Amygdala (tissue), 56 donors: ENCODE results near the gene USP20.

Source experiments
- DNase-seq, 56 donors: peaks; one replicate each; lab custom pipeline; 2025; lab: John Stamatoyannopoulos, UW

USP20 gene

DNA sequence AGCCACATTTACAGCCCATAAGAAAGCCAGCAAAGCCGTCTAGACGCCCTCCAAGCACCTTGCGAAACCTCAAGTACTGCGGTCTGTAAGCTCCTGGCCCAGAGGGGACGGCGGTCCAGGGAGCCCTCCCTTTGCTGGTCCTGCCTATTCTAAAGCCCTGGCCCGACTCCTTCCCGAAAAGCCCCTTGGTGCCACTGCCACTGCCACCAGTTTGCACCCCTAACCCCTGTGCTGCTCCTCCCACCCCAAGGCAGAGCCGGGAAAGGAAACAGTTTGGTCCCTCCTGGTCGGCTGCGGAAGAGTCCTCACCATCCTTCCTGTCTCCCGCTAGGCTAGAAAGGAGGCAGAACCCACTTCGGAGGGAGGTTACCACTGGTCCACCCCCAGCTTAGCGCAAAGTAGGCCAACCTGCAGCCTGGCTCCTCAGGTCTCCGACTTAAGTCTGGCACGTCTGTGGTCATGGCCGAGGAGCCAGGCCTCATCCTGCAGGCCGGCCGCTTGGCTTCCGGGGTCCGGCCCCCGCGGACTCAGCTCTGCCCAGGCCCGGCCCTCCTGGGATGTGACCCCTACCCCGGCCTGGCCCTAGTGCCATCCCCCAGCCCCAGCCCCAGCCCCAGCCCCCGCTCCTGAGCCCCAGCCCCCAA is 12.2 kb upstream of the USP20 start:
- DNase-seq = peak in 3 of 56 donors; percentile 18 to 27 (median 24)

GRCh38 chr9:129823542-129823934 is 11.7 kb upstream of the USP20 start:
- DNase-seq = peak in 1 of 56 donors; percentile 35

GRCh38 chr9:129823935-129824601 is 11.2 kb upstream of the USP20 start, which contains the start of gene TOR1A:
TOR1A (minus strand) TSS chr9:129824136; CDS start chr9:129824085, 51 bp downstream.
- peak; percentile 46 to 96 (median 88) for DNase-seq

DNA sequence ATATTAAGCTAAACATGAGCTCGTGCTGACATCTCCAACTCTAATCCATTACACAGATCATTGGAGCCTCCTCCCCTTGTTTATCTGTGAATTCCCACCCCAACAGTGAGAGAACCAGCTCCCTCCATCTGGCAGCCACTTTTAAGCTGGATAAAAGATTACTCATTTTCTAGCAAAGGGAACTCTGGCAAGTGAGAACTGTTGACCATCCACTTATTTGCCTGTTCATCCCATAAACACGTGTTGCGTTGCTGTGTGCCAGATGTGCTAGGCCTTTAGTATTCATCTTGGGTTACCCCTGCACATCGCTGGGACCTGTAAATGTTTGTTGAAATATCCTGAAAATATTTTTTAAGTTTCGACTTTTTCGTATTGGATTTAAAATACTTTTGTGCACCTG is 8.9 kb upstream of the USP20 start:
- DNase-seq = no peak

DNA sequence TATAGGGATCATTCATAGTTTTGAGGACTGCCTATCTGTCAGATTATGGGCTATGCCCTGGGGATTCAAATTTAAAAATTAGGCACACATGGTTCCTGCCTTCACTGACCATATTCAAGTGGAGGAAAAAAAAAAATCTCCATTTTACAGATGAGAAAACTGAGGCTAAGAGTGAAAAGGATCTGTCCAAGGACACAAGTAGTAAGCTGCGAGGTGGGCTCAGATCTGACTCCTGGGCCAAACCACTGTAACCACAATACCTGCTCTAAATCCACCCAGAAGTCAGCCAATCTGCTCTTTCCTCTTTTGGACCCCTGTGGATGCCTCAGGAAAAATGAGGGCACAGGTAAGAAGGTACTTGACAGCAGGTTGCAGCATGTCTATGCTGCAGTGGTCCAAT is 8.5 kb upstream of the USP20 start:
- no peak for DNase-seq

- no peak for DNase-seq
Measured at GRCh38 chr9:129828051-129828450, 7.2 kb upstream of the USP20 start.

DNA sequence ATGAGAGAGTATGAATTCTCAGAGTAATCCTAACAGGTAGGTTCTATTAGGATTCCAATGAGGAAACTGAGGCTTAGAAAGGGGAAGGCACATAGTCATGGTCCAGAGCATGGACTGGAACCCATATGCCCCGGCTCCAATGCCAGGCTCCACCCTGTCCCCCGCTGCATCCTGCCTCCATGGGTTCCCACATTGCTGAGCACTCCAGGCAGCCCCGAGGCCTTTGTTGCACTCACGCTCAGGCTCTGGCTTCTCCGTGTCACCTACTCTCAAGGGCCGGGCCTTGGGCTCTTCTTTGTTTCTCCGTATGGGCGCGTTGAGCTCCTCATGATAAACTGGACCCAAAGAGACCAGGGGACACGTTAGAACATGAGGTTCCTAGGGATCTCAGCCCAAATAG is 6.3 kb upstream of the USP20 start:
- no peak for DNase-seq

DNA sequence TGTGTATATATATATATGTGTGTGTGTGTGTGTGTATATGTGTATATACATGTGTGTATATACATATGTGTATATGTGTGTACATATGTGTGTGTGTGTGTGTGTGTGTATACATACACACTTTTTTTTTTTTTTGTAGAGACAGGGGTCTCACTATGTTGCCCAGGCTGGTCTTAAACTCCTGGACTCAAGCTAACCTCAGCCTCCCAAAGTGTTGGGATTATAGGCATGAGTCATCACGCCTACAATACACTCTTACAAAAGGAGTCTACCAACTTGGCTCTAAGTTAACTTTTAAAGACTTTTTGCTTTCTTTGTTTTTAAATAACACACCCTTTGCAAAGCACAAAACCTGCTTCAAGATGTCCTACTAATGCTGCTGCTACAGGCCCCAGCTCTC is 2.3 kb upstream of the USP20 start:
- DNase-seq = no peak

DNA sequence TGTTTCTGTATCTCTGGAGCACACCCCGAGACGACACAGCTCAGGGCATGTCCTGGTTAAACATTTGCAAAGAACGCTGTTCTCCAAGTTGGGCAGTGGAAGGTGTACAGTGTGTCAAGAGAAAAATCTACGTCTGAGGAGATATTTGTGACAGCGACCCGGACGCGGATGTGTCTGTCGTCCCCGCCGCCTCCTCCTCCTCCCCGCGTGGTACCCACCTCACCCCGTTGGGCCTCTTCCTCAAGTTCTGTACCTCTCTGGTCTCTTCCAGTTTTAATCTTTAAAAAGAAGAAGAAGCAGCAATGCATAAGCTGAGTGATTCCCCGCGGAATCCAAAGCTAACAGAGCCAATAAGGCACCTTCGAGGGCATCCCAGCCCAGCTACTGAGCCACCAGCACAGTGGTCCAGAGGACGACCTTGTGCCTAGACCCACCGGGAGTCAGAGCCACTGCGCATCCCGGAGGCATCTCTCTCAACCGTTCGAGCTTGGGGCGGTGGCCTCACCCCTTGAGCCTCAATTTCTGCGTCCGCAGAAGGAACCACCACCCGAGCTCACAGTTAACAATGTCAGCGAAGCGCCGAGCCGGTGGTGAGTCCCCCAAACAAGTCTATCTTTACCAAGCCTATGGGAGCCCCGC is 650 bp upstream of the USP20 start:
- DNase-seq = peak in 1 of 56 donors; percentile 61

DNA sequence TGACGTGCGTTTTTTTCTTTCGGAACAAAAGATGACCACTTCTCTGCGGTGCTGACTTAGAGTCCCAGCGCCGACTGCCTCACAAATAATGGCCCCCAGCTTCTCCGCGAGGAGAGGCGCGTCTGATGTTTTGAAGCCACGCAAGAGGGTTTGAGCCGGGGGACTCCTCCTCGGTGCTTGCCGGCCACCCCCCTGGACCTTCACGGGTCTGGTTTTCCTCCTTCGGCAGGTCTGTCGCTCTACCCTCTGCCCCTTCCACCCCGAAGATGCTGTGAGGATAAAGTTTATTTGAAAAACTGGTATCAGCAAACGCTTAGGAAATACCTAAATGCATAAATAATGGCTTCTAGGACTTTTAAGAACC is 584 bp downstream of the USP20 start:
- peak in 1 of 56 donors; percentile 27 for DNase-seq

- DNase-seq = no peak
Measured at GRCh38 chr9:129836311-129837007, 1.2 kb downstream of the USP20 start.

DNA sequence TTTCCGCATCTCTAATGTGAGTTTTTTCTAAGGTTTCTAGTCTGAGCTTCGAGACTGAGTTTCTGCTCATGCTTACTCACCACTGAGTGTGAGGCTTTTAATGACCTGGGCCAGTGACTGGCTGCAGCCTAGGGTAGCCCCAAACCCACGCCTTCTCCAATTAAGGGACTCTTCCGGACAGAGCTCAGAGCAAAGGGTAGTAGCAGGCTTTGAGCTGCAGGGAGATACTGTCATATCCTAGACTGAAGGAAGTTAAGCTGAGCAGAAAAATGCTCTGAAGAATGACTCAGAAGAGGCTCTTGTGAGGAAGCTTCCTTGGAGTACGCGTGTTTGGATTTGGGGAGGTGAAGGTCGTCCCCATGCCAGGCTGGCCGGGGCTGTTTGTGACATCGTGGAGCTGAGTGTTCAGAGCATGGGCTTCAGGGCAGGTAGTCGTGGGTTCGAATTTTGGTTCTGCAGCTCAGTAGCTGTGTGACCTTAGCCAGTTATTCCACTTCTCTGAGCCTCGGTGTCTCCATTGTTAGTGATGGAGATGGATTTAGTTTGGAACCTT is 3.5 kb downstream of the USP20 start:
- DNase-seq = no peak

DNA sequence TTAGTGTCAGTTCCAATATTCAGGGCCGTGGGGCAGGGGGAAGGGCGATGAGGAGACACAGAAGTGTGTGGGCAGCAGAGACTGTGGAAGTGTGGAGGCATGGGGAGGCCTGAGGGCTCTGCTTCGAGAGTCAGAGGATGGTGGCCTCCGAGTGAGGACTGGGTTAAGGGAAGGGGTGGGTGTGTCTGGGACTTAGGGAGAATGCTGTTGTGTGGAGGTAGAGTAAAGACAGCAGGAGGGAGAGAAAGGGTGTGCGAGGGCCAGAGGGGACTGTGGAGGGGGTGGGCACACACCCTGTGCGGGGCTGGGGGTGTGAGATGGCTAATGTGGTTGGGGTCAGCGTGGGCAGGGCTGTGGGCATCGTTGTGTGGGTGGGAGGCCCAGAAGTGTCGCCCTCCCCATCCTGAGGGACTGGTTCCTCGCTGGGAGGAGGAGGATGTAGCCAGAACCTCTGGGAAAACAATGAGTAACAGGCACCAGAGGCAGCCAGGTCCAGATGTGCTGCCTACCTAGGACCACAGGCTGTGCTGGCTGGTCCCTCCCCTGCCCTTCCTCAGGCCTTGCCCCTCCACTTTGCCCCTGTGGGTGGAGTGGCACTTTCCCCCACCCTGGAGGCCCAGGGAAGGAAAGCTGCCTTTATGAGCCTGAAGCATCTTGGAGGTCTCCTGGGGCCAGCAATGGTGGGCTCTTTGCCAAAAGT is 4.2 kb downstream of the USP20 start:
- DNase-seq = no peak

DNA sequence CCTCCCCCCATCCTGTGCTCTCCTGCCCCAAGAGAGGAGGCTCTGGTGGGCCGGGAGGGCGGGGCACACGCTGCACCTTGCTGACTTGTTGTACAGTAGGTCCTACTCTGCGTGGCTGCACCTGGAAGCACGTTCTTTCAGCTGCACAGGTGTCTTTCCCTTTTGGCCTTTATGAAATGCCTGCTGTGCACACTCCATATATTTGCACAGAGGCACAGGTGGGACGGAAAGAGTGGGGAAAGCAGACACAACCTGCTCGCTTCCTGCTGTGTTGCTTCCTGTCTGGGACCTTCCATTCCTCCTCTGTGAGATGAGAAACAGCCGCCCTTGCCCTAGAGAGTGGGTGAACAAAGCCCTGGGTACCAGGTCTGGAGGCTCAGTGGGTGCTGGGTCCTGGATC is 4.8 kb downstream of the USP20 start:
- no peak for DNase-seq

DNA sequence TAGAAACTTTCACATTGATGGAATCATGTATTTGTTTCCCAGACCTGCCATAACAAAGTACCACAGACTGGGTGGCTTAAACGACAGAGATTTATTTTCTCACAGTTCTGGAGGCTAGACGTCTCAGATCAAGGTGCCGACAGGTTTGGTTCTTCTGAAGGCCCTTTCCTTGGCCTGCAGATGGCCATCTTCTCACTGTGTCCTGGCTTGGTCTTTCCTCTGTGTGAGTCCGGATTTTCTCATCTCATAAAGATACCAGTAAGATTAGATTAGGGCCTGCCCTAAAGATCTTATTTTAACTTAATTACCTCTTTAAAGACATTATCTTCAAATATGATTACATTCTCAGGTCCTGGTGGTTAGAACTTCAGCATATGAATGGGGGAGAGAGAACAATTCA is 5.8 kb downstream of the USP20 start:
- no peak for DNase-seq

- DNase-seq = no peak
Measured at GRCh38 chr9:129845373-129845772, 10.1 kb downstream of the USP20 start.

- no peak for DNase-seq
Measured at GRCh38 chr9:129848712-129849441, 13.6 kb downstream of the USP20 start.

DNA sequence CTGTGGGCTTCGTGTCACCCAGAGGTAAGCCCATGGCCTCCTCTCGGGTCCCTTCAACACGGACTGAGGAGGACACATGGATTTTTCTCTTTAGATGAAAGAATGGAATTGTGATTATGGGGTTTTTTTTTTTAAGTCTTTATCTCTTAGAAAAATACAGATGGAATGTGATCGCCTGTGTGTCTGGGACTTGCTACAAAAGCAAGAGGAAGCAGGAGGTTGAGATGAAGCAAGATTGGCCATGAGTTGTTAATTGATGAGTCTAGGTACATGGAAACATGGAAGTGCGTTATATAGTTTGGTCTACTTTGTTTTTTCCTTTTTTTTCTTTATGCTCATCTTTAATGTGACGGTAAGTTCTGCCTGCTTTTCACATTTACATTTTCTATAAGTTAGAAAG is 14.6 kb downstream of the USP20 start:
- no peak for DNase-seq

DNA sequence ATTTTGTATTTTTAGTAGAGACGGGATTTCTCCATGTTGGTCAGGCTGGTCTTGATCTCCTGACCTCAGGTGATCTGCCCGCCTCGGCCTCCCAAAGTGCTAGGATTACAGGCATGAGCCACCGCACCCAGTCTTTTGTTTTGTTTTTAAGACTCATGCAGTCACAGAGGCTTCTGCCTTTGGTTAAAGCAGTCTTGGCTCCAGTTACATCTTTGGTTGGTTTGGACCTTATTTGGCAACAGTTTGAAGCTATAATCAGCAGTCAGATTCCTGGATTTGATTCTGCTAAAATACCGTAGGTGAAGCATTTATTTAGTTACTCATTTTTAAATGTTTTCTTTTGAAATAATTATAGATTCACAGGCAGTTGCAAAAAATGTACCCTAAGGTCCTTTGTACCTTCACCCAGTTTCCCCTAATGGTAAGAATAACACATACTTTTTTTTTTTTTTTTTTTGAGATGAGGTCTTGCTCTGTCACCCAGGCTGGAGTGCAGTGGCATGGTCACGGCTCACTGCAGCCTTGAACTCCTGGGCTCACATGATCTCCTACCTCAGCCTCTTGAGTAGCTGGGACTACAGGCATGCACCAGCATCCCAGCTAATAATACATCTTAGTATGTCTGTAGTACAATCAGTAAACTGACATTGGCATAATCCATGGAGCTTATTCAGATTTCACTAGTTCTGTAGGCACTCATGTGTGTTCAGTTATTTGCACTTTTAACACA is 15.7 kb downstream of the USP20 start:
- no peak for DNase-seq
